Pancreas (tissue), 10 donors: ENCODE measurements around the gene LMBR1. TPM values are rescaled to one million over a fixed set of nuclear protein-coding genes. Genes with fewer than 3 reads are reported as not detected.

ENCODE experiments used
- ATAC-seq, 4 donors: fragments of 200-7000 bp; cut with Tn5 transposase; one replicate each; pipeline versions ENCODE4 v1.8.0 to v1.9.1; 2020; ENCODE audit warnings: mild to moderate bottlenecking in 4 of 4, moderate library complexity in 4 of 4
- DNase-seq, 6 donors: peaks; one replicate each; pipeline ENCODE4 v3.0.0-alpha.2; 2020
- FAIRE-seq: peaks from 2 replicates; lab custom pipeline; 2012; peaks lifted over from hg19 to GRCh38; lab: Jason Lieb, UNC
- H3K27ac ChIP-seq, 4 donors: fragments of 200-600 bp; sonication (generic); 1 replicate in 3 of 4; 2 replicates in 1 of 4; pipeline versions ENCODE4 v1.5.0 to v1.8.0; 2020
- H3K27me3 ChIP-seq, 4 donors: fragments of 200-600 bp; one replicate each; pipeline ENCODE4 v1.8.0; 2021
- H3K36me3 ChIP-seq, 3 donors: fragments of 200-600 bp; sonication (generic) in 1 of 3; one replicate each; pipeline versions ENCODE4 v1.5.0 to v1.8.0; 2020 to 2021
- H3K4me1 ChIP-seq, 3 donors: fragments of 200-600 bp; one replicate each; pipeline ENCODE4 v1.8.0; 2021
- H3K4me3 ChIP-seq, 4 donors: fragments of 200-600 bp; sonication (generic) in 2 of 4; one replicate each; pipeline versions ENCODE4 v1.5.0 to v1.8.0; 2020 to 2021
- H3K9me3 ChIP-seq, 4 donors: fragments of 200-600 bp; one replicate each; pipeline ENCODE4 v1.8.0; 2021
- CTCF ChIP-seq, 4 donors: fragments of 200-600 bp; sonication (generic) in 3 of 4; IDR thresholded peaks; one replicate each; pipeline versions ENCODE4 v1.5.0 to v1.8.0; 2021; ENCODE audit warnings: antibody characterized with exemption in 4 of 4
- WGBS, 2 donors: extraction: QIAGEN DNeasy Blood & Tissue Kit; methylation state at CpG; one replicate each; pipeline ENCODE4 v1.1.7; 2013; 5-methylcytosine and 5-hydroxymethylcytosine counted together
- intact Hi-C, 3 donors: fragments of 100-400 bp; cut with DNase I; formaldehyde crosslinking; loops; one replicate each; pipeline versions ENCODE4 v1.11.1 to v1.14.2; 2022
- polyA plus RNA-seq, 2 donors: library from polyadenylated mRNA; stranded (reverse); fragments of 200-250 nt; gene quantifications; one replicate each; pipeline ENCODE4 v1.2.3, GENCODE V29; 2013
- total RNA-seq, 6 donors: library from RNA; stranded (reverse); fragmentation: NEBNext Ultra II Directional in 4 of 6; extraction: Animal tissue kit (Norgen Biotek cat#: 25700) in 4 of 6; gene quantifications; one replicate each; pipeline versions ENCODE4 v1.2.1 to v1.2.4, GENCODE V29; 2021 to 2023
- donor health status: healthy with polysubstance abuse.
- donor health status: DM: no; HTN: no; CAD: no; lungs with moderate emphysema.
- donor health status: DM: no; HTN: no; CAD: no.
- donor health status: control.
- donor health status: control.
- donor health status: Bipolar disorder and iron deficiency.
- donor health status: DM: yes; HTN: yes; CAD: no.
- donor health status: DM: no; HTN: no; CAD: no.
- donor health status: DM: no; HTN: no; CAD: no.
- donor health status: DM: yes; HTN: yes; CAD: no.

LMBR1 gene
- total and polyA plus RNA-seq, 8 donors: 6.7 to 40.4 (median 24.7) TPM

- no peak for DNase-seq
- ATAC-seq: no peak
- no peaks in the 10 kb centered on the region for H3K36me3 ChIP-seq
- FAIRE-seq: no peak
- H3K4me1 ChIP-seq: peaks cover 0 to 2% (median 0%) of the 10 kb centered on the region in 3 donors
- no peak overlapping the region for H3K4me3 ChIP-seq
- intact Hi-C loops: no loop called here
- 79 to 87% methylated on average over 3 of the region's 3 CpGs for WGBS, 2 donors
- TF ChIP-seq CTCF (IDR thresholded peaks at IDR 0.05): no peak
- H3K27ac ChIP-seq: no peak overlapping the region
- H3K27me3 ChIP-seq: no peaks in the 10 kb centered on the region
- no peaks in the 10 kb centered on the region for H3K9me3 ChIP-seq
Observed at GRCh38 chr7:156836443-156836842, 56.5 kb downstream of the LMBR1 start.

GRCh38 chr7:156834462-156834861, 58.5 kb downstream of the LMBR1 start:
- no peaks in the 10 kb centered on the region for H3K36me3 ChIP-seq
- H3K4me3 ChIP-seq: no peak overlapping the region
- H3K27ac ChIP-seq: no peak overlapping the region
- WGBS, 2 donors: 92 to 98% methylated on average over 3 of the region's 3 CpGs
- H3K4me1 ChIP-seq: no peaks in the 10 kb centered on the region
- ATAC-seq: no peak
- H3K27me3 ChIP-seq: no peaks in the 10 kb centered on the region
- H3K9me3 ChIP-seq: no peaks in the 10 kb centered on the region
- FAIRE-seq: no peak
- intact Hi-C loops: no loop called here
- no peak for TF ChIP-seq CTCF (IDR thresholded peaks at IDR 0.05)
- DNase-seq: no peak

GRCh38 chr7:156833312-156833711, 59.7 kb downstream of the LMBR1 start:
- intact Hi-C loops: no loop called here
- FAIRE-seq (no peak), DNase-seq (no peak), ATAC-seq (no peak)
- H3K36me3 ChIP-seq: no peaks in the 10 kb centered on the region
- TF ChIP-seq CTCF (IDR thresholded peaks at IDR 0.05): no peak
- no peak overlapping the region for H3K27ac ChIP-seq
- no peak overlapping the region for H3K4me3 ChIP-seq
- no peaks in the 10 kb centered on the region for H3K4me1 ChIP-seq
- no peaks in the 10 kb centered on the region for H3K27me3 ChIP-seq
- 95% methylated on average over 4 of the region's 4 CpGs for WGBS, 2 donors
- H3K9me3 ChIP-seq: no peaks in the 10 kb centered on the region

GRCh38 chr7:156832195-156832877, 60.6 kb downstream of the LMBR1 start:
- no peak overlapping the region for H3K27ac ChIP-seq
- H3K27me3 ChIP-seq: no peaks in the 10 kb centered on the region
- no peak overlapping the region for H3K4me3 ChIP-seq
- intact Hi-C loops: no loop called here
- H3K9me3 ChIP-seq: no peaks in the 10 kb centered on the region
- no peak for ATAC-seq
- H3K4me1 ChIP-seq: no peaks in the 10 kb centered on the region
- 97 to 100% methylated on average over 1 of the region's 1 CpG for WGBS, 2 donors
- no peak for DNase-seq
- FAIRE-seq: no peak
- H3K36me3 ChIP-seq: no peaks in the 10 kb centered on the region
- TF ChIP-seq CTCF (IDR thresholded peaks at IDR 0.05): no peak

- no peak for TF ChIP-seq CTCF (IDR thresholded peaks at IDR 0.05)
- Histone ChIP-seq H3K27me3 (no peaks in the 10 kb centered on the region), H3K36me3 (no peaks in the 10 kb centered on the region), H3K4me1 (no peaks in the 10 kb centered on the region), H3K4me3 (no peak overlapping the region), H3K27ac (no peak overlapping the region), H3K9me3 (no peaks in the 10 kb centered on the region)
- intact Hi-C loops: no loop called here
- ATAC-seq (no peak), DNase-seq (no peak), FAIRE-seq (no peak)
- WGBS, 2 donors: 89 to 91% methylated on average over 6 of the region's 6 CpGs
Observed at GRCh38 chr7:156829669-156830336, 63.2 kb downstream of the LMBR1 start.
